ENCODE data around the gene AFF2.

DNA sequence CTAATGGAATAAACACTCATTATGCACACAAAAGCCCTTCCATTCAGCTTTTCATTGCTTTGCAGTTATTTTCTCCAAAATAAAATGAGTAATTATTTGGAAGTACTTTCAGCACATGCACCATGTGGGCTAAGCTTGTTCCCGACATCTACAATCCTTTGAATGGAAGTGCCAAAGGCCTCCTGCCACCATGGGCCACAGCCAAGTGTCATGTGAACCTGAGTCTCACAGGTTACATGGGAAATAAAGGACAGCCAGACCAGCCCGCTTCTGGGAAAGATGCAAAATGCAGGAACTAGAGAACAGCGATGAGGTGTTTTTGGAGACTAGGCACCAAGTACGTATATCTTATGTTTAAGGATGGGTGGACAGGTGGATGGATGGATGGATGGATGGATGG lies 181.8 kb downstream of the AFF2 start:
- TF ChIP-seq, protein P1, sequence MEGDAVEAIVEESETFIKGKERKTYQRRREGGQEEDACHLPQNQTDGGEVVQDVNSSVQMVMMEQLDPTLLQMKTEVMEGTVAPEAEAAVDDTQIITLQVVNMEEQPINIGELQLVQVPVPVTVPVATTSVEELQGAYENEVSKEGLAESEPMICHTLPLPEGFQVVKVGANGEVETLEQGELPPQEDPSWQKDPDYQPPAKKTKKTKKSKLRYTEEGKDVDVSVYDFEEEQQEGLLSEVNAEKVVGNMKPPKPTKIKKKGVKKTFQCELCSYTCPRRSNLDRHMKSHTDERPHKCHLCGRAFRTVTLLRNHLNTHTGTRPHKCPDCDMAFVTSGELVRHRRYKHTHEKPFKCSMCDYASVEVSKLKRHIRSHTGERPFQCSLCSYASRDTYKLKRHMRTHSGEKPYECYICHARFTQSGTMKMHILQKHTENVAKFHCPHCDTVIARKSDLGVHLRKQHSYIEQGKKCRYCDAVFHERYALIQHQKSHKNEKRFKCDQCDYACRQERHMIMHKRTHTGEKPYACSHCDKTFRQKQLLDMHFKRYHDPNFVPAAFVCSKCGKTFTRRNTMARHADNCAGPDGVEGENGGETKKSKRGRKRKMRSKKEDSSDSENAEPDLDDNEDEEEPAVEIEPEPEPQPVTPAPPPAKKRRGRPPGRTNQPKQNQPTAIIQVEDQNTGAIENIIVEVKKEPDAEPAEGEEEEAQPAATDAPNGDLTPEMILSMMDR (IDR thresholded peaks at IDR 0.05 in 4 of 5, conservative IDR thresholded peaks at IDR 0.05 in 1 of 5): no peak
- no peak for TF ChIP-seq POLR2A (IDR thresholded peaks at IDR 0.05)
